GM21447 (cell line): ENCODE measurements around the gene CEBPA.

ENCODE experiments used
- ATAC-seq: cut with Tn5 transposase; IDR thresholded peaks from one replicate; pipeline ENCODE4 v1.9.1; 2021; ENCODE audit not compliant: unreplicated experiment

Gene CEBPA

DNA sequence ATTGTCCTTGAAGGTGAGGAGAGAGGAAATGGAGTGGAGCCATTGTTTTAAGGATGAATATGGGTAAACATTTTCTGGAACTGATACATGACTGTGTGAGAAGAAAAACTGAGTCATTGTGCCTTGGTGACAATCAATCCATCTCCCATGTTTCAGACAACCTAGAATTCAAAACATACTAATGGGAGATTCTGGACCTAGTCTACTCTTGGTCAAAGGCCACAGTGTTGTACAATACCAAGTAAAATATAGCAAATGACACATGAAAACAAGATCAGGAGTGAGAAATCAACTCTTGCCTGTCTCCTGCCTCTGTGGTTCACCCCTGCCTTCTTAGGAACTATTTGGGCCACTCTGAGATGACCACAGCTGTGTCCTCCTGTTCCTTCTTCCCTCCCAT, 13.1 kb downstream of the CEBPA start:
- no peak for ATAC-seq

DNA sequence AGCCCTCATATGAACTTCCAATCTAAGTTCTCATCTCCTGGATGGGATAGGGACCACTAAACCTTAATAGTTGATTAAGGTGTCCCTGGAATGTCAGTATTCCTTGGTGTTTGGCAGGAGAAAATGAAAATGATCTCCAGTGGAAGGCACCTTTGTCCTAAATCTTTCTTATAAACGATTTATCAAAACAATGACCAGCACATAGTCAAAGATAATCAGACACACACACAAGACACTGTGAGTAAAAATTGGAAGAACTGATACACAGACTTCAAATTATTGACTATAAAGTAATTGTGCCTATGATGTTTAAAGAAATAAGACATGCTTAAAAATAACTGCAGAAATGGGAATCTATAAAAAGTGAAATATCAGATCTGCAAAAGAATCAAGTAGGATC, 13.7 kb downstream of the CEBPA start:
- no peak for ATAC-seq

DNA sequence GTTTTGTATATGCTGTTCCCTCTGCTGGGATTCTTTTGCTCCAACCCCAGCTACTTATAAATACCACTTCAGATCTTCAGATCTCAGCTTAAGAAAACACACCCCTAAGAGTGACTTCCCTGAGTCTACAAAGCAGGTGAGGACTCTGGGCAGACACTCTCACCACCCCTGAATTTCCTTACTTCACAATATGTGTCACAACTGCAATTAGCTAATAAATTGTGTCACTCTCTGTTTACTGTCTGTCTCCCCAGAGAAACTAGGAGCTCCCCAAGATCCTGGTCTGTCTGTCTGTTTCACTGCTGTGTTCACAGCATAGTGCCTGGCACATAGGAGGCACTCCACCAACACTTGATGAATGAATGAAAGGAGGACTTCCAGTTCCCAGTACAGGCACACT, 14.4 kb downstream of the CEBPA start:
- no peak for ATAC-seq

DNA sequence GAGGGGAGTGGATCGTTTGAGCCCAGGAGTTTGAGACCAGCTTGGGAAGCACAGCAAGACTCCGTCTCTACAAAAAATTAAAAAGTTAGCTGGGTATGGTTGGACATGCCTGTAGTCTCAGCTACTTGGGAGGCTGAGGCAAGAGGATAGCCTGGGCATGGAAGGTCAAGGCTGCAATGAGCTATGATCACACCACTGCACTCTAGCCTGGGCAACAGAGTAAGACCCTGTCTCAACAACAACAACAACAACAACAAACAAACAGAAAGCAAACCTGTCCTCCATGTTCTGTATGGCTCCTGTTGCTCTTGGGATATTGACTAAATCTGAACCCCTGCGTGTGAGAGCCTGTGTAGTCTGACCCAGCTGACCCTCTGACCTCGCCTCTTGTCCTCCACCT, 14.9 kb downstream of the CEBPA start:
- ATAC-seq, result no peak

DNA sequence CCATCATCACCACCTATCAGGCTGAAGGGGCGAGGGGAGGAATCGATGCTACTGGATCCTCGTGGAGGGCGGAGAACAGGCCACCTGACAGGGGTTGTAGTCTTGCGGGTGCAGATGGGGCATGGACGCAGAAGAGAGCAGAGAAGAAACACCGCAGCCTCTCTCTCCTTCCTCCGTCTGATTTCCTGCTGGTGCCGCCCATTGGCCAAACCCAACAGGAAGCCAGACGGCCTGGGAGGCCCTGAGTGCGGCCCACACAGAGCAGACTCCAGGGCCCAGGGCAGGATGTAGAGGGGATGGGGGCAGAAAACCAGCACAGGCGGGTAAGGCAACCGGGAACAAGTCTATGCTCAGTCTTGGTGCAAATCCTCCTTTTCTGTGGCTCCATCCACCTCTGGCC, 15.4 kb downstream of the CEBPA start:
- no peak for ATAC-seq

DNA sequence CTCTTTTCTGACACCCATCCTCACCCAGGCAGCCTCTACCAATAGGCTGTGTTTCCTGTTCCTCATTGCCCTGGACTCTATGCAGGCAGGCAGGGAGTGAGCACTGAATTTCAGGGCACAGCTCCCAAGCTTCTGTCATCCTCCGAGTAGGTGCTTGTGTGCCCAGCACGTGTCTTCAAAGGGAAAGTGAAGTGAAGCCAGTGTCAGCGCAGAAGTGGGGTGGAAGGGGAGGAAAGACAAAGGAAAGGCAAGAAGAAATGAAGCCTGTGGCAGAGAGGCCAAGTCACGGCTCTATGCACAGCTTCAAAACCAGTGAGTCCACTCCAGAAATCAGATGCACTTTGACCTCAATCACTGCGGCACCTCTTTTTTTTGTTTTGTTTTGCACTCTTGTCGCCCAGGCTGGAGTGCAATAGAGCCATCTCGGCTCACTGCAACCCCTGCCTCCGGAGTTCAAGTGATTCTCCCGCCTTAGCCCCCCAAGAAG, 16.9 kb downstream of the CEBPA start:
- ATAC-seq, result no peak

DNA sequence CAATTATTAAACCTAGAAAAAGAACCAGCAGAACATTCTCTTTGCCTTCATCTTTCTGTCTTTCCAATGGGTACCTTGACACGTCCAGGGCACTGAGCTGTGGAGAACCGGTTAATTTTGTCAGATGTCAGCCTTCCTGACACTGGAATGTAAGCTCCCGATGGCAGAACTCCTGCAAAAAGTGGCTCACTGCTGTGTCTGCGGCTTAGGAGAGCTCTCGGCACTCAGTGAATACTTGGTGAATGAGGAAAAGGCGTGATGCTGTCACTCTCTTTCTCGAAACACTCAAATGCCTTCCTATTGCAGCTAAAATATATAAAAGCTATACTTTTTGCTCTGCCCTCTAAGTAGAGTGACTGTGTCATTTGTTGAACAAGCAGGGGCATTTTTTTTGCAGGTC, 17.6 kb downstream of the CEBPA start:
- no peak for ATAC-seq

DNA sequence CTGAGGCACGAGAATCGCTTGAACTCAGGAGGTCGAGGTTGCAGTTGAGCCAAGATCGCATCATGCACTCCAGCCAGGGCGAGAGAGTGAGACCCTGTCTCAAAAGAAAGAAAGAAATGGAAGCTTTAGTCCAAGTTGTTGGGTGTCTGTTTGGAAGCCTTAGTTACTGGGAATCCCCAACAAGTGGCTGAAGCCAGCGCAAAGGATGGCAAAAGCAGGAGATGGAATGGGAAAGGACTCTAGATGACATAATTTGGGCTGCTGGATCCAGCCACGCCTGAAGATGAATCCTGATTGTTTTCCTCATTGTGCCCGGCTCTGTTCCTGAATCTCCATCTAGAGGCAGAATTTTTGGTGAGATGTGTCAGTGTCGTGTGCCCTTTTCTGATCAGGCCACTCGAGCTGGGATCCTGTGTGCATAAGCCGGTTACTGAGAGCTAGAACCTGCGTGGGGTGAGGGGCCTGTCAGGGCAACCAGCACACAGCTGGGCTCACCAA, 18.1 kb downstream of the CEBPA start:
- ATAC-seq, result no peak

DNA sequence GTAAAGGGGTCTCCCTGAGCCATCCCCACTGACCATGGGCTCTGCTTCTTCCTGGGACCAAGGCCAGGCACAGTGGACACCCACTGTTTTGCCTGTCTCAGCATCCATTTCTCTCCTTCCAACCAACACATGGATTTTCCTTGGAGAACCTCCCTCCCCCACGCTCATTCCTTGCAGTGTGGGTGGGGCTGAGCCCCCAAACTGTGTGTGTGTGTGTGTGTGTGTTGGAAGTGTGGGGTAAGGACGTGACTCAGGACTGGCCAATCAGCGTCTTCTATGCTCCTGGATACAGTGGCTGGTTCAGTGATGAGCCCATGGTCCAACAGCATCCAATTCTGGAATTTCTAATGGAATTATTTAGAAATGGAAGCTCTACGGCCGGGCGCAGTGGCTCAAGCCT, 18.7 kb downstream of the CEBPA start:
- no peak for ATAC-seq

DNA sequence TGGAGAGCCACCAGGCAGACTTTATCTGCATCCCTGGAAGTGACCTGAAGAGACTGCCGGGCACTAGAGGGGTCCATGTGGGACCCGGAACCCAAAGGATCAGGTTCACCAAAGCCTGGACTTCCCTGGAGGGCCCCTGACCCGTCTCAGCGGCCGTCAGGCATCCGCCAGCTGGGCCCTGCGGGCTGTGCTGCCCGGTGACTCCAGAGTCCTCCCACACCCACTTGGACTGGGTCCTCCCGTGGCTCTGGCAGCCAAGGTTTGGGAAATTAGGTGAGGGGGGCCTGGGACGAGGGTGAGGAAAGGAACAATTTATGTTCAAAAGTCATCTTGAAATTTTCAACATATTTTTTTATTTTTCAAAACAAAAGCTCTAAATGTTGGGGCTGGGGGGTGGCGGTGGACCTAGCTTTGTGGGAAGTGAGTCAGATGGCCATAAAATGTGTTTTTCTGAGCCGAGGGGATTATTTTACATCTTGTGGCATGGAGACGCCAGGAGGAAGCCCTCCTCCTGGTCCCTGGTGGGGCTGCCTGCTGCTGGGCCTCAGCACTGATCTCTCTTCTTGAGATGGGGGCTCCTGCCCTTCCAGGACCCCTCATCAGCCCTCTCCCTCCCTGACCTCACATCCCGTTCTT, 20.2 kb downstream of the CEBPA start:
- no peak for ATAC-seq

DNA sequence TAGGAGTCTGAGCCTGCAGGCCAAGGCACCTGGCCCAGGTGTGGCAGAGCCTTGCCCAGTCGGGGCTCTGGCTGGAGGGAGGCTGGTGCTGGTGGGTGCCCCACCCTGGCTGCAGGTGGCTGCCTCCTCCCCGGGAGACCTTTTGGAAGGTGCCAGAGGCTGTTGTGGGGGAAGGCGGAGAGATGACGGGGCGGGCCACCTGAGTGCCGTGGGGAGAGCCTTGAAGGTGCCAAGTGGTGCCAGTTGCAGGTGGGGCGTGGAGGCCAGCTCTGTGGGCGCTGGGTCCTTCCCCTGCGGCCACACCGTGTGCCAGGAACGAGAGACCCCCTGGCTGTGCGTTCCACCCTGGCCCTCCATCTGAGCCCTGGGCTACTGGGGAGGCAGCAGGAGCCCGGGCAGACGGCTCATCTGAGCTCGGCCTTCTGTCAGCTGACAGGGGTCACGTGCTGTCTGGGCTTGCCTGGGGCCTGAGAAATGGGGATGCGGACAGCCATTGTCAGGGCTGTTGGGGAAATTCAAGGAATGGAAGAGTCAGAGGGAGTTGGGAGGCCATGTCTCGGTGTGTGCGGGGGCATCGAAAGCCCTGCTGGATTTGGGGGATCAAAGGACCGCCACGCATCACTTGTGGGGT, 20.9 kb downstream of the CEBPA start:
- no peak for ATAC-seq

DNA sequence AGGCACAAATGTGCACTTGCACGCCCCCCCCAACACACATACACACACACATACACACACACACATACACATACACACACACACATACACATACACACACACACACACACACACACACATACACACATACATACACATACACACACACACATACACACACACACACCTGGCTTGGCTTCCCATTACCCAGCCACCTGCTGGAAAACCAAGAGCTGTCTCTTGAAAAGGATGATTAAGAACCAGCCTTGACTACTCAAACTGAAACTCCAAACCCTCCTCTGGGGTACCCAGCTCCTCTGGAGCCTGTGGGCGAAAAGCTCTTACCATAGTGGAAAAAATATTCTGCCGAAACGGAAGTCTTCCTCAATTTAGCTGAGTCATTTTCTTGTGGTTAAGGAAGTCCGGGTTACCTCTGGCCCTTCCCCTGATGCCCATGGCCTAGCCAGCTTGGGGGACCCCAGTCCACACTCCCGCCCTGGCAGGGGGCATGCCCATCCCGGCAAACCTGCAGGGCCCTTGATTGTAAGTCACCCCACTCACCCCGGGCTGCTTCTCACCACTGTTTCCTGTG, 21.9 kb downstream of the CEBPA start:
- ATAC-seq, result peak; percentile 82

DNA sequence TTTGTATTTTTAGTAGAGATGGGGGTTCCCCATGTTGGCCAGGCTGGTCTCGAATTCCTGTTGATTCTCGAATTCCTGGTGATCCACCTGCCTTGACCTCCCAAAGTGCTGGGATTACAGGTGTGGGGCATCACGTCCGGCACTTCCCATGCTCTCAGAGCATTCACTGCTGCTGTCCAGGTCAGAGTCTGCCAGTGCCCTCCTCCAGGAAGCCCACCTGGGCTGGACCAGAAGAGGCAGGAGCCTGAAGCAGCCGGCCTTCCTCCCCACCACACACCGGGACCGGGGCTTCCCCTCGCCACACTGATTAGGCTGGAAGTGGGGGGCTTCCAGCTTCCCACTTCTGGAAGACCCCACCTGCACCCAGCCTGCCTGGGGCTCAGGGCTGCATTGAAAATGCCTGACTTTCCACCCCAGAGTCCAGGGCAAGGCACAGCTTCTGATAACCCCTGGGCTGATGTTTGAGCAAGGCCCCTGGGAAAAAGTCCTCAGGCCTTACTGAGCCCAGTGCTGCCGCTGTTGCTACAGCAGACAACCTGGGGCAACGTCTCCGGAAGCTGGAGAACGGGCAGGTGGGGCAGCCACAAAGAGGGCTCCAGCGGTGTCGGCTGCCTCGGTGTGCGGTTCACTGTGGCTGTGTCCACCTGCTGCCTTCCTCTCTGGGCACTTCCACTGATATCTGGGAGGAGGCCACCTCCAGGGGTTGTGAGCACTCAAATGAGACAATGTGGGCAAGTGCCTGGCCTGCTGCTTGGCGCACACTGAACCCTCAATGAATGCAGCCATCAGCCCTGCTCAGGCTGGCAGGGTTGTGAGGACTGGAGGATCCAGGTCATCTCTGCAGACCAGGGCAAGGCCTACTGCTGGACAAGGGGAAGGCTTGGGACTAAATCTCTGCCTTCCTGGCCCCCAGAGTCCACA, 22.6 kb downstream of the CEBPA start:
- no peak for ATAC-seq

DNA sequence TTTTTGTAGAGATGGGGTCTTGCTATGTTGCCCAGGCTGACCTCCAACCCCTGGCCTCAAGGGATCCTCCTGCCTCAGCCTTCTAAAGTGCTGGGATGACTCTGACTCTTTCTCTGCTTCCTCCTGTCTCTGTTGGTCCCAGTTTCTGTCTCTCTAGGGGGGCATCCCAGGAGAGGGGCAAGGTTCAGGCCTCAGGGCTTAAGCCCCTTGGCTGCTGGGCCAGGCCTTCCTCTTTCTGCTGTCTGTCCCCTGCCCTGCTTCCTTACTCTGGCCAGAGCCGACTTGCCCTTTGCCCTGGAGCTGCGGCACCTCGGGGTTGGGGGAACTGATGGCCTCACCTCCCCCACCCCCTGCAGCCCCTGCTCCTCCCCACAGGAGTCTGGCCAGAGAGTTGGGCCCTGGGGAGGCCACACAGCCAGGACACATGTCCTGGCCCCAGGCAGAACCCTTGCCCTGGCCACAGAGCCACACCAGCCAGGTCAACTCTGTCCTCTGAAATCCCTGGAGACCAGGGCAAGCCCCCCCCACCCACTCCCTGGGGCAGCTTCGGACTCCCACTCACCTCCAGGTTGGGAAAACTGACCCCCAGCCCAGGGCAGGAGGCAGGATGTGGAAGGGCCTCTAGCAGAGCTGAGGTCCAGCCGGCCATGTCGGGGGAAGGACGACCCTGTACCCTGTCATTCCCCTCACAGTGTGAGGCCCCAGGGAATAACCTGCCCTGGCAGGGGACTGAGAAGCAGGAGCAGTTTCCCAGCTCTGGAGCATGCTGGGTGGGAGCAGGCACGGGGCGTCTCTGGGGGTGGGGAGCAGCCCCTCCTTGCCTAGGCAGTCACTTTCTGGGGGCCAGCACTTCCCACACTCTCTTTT, 23.7 kb downstream of the CEBPA start:
- no peak for ATAC-seq

DNA sequence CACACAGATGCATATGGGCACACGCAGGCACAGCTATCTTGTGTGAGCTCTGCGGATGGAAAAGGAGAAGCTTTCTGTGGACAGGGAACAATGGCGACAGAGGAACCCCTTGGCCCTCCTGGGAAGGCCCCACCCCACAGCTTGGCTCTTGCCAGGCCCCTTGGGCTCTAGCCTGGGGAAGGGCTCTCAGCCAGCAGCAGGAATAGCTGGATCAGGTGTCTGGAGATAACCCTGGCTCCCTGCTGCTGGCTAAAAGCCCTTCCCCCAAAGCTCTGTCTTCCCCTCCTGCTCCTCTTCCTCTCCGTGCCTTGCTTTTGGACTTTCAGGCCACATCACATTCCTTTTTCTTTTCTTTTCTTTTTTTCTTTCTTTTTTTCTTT, 24.3 kb downstream of the CEBPA start:
- no peak for ATAC-seq

DNA sequence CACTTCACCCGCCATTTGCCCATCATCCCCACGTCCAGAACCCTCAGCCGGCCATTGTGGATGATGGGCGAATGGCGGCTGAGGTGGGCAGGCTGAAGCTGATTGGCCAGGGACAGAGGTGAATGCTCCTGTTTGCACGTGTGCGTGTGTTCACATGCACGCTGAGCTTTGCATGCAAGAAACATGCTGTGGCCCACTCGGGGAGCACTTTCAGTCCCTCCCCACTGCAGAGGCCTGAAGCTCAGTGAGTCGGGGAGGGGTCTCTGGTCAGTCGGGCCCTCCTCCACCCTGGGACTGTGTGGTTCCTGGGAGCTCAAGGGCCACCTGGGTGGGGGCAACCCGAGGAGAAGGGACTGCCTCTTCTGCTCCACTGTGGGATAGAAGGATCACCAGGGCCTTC, 24.9 kb downstream of the CEBPA start:
- ATAC-seq, result no peak

DNA sequence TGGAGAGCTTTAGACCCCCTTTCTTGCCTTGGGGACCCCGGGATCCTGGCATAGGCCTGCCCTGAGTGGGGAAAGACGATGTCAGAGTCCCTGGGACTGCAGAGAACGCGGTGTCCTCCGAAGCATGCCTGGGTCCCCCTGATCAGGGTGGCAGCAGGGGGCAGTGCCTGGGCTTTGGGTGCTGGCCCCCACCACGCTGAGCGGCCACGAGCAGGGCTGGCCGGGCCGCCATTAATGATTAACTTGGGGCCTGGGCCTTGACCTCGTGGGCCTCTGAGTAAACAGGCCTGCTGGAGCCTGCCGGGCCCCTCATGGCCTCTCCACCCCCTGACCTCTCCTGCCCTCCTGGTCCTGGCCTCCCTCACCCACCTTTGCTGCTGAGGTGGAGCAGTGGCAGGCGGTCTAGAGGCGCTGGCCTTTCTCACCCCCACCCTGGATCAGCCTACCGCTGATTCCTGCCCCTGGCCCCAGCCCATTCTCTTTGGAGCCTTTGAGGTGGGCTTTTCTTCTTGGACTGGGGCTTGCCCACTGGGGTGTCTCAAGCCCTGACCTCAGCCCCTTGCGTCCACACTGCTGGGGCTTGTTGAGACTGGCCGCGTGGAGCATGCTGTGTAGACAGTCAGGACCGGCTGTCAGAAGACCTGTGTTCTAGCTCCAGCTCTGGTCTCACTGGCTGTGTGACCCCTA, 26.3 kb downstream of the CEBPA start:
- ATAC-seq, result no peak

DNA sequence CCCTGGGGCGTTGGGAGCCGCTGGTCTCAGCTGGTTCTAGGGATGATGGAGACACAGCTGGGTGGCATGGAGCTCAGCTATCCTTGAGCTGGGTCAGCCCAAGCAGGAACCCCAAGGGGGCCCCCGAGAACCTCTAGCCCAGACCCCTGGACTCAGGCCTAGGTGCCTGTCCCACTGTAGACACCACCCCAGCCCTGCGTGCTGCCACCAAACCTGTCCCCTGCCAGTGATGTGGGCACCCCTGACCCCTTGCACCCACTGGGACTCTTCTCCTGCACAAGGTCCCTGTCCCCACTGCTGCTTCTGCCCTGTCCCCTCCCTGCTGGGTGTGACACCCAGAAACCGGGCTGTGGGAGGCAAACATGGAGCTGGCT, 26.8 kb downstream of the CEBPA start:
- ATAC-seq, result no peak

DNA sequence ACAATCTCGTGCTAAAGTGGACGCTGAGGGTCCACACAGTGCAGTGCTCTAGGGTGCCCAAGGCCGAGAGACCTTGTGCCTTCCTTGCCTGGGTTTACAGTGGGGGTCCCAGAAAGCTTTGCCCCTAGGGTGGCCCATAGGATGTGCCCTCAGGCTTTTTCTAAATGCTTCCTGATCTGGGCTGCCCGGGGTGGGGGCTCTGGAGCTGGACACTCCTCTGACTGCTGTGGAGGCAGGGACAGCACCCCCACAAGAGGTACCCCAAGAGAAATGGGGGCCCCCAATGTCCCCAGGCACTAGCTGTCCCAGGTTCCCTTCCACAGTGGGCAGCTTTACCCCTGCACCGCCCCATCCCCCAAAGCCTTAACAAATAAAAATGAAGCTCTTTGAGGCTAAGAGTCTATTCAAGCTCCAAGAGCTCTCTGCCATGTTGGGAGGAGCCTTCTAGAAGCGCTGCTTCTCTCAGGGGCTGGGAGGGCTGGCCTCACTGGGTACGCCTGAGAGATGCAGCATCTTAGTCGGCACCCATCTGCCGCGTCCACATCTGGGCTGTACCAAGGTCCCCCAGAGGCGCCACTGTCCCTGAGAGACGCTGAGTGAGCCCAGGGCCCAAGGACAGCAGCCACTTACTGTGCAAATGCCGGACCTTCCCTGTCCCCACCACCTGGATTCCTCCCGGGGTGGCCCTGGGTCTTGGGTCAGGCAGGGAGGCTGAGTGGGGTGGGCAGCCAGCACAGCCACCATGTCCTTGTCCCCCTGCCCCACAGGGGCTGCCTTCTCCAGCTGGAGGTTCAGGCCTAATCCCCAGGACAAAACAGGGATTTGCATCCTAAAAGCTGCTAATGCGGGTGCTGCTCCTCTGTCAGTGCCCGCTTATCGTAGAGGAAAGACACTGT, 27.4 kb downstream of the CEBPA start:
- ATAC-seq, result no peak
